Chondrocyte (in vitro differentiated cells): ENCODE results near the gene PXMP4. TPM values are rescaled to one million over a fixed set of nuclear protein-coding genes. Genes with fewer than 3 reads are reported as not detected.

Source experiments
- DNase-seq: peaks from one replicate; pipeline ENCODE4 v3.0.0; 2021; ENCODE audit warnings: mixed read lengths, low spot score
- H3K27ac Mint-ChIP-seq: one replicate; pipeline ENCODE4 v1.8.0; 2021; ENCODE audit warnings: mild to moderate bottlenecking, moderate library complexity, mixed read lengths; ENCODE audit not compliant: unreplicated experiment
- H3K27me3 Mint-ChIP-seq: 2 replicates; pipeline ENCODE4 v1.8.0; 2021; ENCODE audit warnings: low read depth, mixed read lengths
- H3K36me3 Mint-ChIP-seq: 2 replicates; pipeline ENCODE4 v1.8.0; 2021; ENCODE audit warnings: low read depth, mixed read lengths
- H3K4me1 Mint-ChIP-seq: 2 replicates; pipeline ENCODE4 v1.8.0; 2021; ENCODE audit warnings: low read depth, mild to moderate bottlenecking, mixed read lengths
- H3K4me3 Mint-ChIP-seq: one replicate; pipeline ENCODE4 v1.8.0; 2021; ENCODE audit warnings: mild to moderate bottlenecking, moderate library complexity, mixed read lengths; ENCODE audit not compliant: unreplicated experiment
- H3K9me3 Mint-ChIP-seq: 2 replicates; pipeline ENCODE4 v1.8.0; 2021; ENCODE audit warnings: low read depth, mixed read lengths
- CTCF ChIP-seq: fragments of 200-600 bp; sonication (generic); IDR thresholded peaks from 2 replicates; pipeline ENCODE4 v1.5.0; 2021; ENCODE audit warnings: antibody characterized with exemption, mild to moderate bottlenecking, moderate library complexity
- total RNA-seq: library from RNA; stranded (reverse); gene quantifications from 3 replicates; pipeline ENCODE4 v1.2.1, GENCODE V29; 2021

Gene PXMP4
- total RNA-seq, 1 donor from 2014 or later = 6.4 TPM

- H3K27ac Mint-ChIP-seq = no peak overlapping the region
- H3K4me1 Mint-ChIP-seq = peaks cover 5% of the 10 kb centered on the region
- no peaks in the 10 kb centered on the region for H3K27me3 Mint-ChIP-seq
- DNase-seq = no peak
- no peak for TF ChIP-seq CTCF
- no peaks in the 10 kb centered on the region for H3K9me3 Mint-ChIP-seq
- H3K4me3 Mint-ChIP-seq = no peak overlapping the region
- no peaks in the 10 kb centered on the region for H3K36me3 Mint-ChIP-seq
These were observed 7.0 kb upstream of the PXMP4 start for GRCh38 chr20:33727115-33727479.

GRCh38 chr20:33725607-33726264 lies 5.6 kb upstream of the PXMP4 start:
- no peak for TF ChIP-seq CTCF
- no peaks in the 10 kb centered on the region for H3K4me1 Mint-ChIP-seq
- no peaks in the 10 kb centered on the region for H3K9me3 Mint-ChIP-seq
- DNase-seq = no peak
- no peaks in the 10 kb centered on the region for H3K36me3 Mint-ChIP-seq
- no peaks in the 10 kb centered on the region for H3K27me3 Mint-ChIP-seq
- H3K27ac Mint-ChIP-seq = no peak overlapping the region
- no peak overlapping the region for H3K4me3 Mint-ChIP-seq

GRCh38 chr20:33724439-33725094 lies 4.5 kb upstream of the PXMP4 start:
- no peaks in the 10 kb centered on the region for H3K27me3 Mint-ChIP-seq
- no peak for TF ChIP-seq CTCF
- no peaks in the 10 kb centered on the region for H3K9me3 Mint-ChIP-seq
- peaks cover 6% of the 10 kb centered on the region for H3K4me1 Mint-ChIP-seq
- no peak for DNase-seq
- no peak overlapping the region for H3K4me3 Mint-ChIP-seq
- no peaks in the 10 kb centered on the region for H3K36me3 Mint-ChIP-seq
- H3K27ac Mint-ChIP-seq = no peak overlapping the region

GRCh38 chr20:33721391-33722140 lies 1.5 kb upstream of the PXMP4 start:
- H3K36me3 Mint-ChIP-seq = no peaks in the 10 kb centered on the region
- peaks cover 10% of the 10 kb centered on the region for H3K4me1 Mint-ChIP-seq
- no peak overlapping the region for H3K4me3 Mint-ChIP-seq
- no peaks in the 10 kb centered on the region for H3K9me3 Mint-ChIP-seq
- no peaks in the 10 kb centered on the region for H3K27me3 Mint-ChIP-seq
- DNase-seq = no peak
- peak overlapping the region; percentile 36 for H3K27ac Mint-ChIP-seq
- no peak for TF ChIP-seq CTCF

- Mint-ChIP-seq H3K4me1 (peaks cover 10% of the 10 kb centered on the region), H3K36me3 (no peaks in the 10 kb centered on the region), H3K4me3 (peak overlapping the region; percentile 82), H3K27me3 (no peaks in the 10 kb centered on the region), H3K9me3 (no peaks in the 10 kb centered on the region), H3K27ac (peak overlapping the region; percentile 27)
- no peak for DNase-seq
- TF ChIP-seq CTCF = no peak
These were observed 677 bp downstream of the PXMP4 start for GRCh38 chr20:33719277-33719988.
